ENCODE measurements around the gene CREM.
"Not testable (repeated sequence)": the region's sequence is repeated elsewhere in the genome, so short reads cannot be mapped to it uniquely, and the experiment has no call there.

The CREM gene

DNA sequence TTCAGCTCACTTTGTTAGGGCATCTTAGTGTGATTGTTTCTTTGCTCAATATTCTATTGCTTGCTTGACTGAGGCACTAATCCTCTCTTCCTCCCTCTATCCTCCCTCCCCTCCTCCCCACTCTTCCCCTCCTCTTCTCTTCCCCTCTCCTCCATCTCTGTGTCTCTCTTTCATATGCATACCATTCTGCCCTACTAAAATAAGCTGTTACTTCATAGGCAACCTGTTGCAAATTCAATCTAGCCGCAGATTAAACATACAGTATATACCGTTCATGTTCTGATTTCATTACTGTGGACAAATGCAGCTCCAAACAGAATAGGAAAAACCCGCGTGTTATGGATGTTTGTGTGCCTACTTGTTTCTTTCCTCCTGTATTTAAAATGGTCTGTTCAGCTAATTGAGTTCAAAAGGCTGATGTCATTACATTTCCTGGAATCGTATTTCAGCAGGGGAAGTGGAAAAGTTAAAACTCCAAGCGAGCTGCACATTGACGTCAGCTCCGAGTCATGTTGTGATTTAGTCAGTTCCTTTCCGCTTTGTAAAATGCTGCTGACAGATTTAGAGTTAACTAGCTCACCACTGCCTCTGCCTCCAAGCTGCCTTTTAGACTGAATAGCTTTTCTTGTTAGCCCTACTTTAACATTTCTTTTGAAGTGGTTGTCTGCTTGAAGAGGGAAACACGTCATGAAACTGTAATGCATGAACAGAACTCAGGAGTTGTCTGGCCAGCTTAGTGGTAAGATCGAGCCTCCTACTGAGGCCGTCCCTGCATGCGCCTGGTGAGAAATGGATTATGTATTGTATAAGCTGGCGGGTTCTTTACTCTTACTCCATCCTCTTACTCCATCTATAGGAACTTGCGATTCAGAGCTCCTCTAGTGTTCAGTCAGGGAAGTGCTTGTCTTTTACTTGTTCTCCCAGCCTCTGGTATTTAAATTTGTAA is 69.0 kb downstream of the CREM start:
- peak; percentile 95 for DNase-seq

DNA sequence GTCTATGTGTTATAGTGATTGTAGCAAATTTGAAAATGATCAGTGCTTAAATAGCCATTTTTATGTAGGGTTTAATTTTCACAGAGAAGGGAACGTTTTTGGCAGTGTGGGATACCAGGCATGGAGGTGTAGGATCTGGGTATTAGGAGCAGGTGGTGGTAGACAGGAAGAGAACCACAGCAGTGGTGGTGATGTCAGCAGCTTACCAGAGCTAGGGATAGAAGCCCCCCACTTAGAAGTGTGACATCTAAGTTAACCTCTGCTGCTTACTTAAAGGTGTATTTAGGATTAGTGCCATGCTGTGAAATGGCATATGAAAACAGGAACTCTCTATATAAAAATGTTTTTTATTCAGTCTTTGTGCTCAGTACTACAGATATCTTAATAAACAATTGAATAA is 73.8 kb downstream of the CREM start:
- no peak for DNase-seq

- no peak for DNase-seq
Measured at GRCh38 chr10:35201234-35201633, 74.6 kb downstream of the CREM start.

DNA sequence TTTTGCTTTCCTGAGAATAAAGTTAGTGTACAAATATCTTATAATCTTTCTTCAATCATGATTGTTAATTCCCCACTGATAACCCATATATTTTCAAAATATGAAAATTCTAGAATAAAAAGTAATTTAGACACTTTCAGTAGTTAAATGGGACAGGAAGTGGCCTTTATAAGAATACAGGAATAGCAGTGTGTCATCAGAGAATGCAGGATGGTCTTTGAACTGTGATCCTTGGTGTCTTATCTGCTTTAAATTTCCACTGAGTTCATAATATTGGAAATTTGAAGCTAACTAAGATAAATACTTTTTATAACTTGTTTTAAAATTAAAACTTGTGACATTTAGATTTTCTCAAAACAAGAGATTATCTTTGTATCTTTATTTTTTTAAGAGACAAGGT is 75.4 kb downstream of the CREM start:
- no peak for DNase-seq

GRCh38 chr10:35203745-35204144 is 77.1 kb downstream of the CREM start:
- no peak for DNase-seq

DNA sequence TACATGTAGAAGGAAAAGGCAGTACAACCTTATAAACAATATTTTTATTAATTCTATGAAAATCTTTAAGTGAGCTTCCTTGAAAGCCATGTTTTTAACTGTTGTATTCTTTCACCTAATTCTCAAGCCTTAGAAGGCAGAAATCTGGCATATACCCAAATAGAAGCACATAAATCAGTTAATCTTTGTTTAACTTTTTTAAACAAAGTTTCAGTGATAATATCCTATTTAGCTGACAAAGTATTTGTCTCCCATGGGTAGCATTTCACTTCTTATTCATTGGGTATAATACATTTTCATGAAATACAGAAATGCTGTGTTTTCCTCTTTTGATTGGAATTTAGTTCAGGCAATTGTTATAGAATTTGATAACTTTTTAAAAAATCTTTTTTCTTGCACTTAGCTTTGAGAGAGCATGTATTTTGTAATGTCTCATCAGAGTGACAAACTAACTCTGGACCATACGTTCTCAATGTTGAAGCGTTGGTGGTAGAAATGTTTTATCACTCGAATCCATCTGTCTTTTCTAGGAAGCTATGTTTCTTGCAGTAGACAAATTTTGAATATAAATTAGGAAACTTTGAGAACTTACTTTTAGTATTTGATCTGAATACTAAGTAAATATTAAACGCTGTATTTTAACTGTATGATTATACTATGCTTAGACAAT is 78.1 kb downstream of the CREM start:
- no peak for DNase-seq

- no peak for DNase-seq
Measured at GRCh38 chr10:35206274-35206673, 79.6 kb downstream of the CREM start.

GRCh38 chr10:35208536-35208935 is 81.9 kb downstream of the CREM start:
- peak; percentile 59 for DNase-seq

GRCh38 chr10:35208949-35209613 is 82.4 kb downstream of the CREM start:
- DNase-seq, result no peak

DNA sequence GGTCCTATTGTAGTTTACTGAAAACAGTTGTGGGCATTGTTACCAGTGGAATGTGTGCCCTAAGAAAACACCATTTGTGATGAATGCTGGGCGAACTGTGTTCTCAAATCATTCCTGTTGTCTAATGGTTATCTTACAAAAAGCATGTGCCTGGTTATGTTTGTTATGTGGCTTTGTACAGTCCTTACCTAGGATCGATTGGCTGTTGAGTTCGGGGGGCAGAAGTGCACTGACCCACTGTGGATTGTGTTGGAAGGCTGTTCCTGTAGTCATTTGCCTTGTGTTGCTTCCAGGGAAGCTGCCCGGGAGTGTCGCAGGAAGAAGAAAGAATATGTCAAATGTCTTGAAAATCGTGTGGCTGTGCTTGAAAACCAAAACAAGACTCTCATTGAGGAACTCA is 84.3 kb downstream of the CREM start:
- no peak for DNase-seq

GRCh38 chr10:35211390-35211789 is 84.7 kb downstream of the CREM start:
- no peak for DNase-seq

DNA sequence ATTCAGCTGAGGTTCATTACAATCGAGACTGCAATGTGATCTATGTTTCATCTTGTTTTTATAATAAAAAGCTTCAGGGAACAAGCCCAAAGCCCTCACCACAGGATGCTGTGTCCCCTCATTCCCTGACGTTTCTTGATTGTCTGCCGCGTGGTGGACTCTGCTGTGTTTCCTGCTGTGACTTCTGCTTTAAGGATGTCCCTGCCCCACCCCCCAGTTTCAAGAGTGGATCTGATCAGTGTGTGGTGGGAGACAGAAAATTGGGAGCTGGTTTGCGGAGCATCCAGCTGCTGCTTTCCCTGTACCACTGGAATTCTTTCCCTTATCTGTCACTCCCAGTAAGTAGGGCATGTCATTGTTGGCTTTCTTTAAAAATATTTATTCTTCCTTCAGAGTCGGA is 86.2 kb downstream of the CREM start:
- no peak for DNase-seq

DNA sequence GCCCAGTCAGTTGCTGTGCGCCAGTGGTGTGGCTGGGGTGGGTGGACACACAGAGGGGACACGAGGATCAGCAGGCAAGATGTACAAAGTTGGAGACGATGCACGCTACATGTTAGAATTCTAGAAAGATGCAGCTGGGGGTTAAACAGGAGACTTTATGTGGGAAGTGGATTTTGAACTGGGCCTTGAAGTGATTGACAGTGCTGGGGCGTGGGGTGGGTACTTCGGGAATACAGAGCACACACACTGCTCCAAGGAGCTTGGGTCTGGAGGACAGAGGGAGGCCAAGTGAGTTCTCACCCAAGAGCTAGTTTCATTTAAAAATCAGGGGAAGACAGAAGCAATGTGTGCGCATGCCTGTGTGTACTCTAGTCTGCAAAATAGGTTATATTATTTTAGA is 87.1 kb downstream of the CREM start:
- DNase-seq, result no peak

DNA sequence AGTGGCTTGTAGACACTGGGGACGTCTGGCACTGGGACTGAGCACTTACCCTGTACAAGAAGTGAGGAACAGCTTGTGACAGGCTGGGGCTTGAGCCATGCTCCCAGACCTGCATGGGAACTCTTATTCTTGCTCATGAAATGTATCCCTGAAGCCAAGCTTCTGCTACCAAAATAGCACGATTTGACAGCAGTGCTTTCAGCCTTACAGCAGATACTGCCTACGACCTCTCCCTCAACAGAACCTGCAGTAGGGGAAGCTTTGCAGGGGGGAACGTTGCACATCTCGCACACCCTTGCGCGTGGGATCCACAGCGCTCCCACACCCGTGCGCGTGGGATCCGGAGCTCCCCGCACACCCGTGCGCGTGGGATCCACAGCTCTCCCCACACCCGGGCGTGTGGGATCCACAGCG is 88.0 kb downstream of the CREM start:
- no peak for DNase-seq

- DNase-seq, result no peak
Measured at GRCh38 chr10:35215107-35215506, 88.5 kb downstream of the CREM start.

DNA sequence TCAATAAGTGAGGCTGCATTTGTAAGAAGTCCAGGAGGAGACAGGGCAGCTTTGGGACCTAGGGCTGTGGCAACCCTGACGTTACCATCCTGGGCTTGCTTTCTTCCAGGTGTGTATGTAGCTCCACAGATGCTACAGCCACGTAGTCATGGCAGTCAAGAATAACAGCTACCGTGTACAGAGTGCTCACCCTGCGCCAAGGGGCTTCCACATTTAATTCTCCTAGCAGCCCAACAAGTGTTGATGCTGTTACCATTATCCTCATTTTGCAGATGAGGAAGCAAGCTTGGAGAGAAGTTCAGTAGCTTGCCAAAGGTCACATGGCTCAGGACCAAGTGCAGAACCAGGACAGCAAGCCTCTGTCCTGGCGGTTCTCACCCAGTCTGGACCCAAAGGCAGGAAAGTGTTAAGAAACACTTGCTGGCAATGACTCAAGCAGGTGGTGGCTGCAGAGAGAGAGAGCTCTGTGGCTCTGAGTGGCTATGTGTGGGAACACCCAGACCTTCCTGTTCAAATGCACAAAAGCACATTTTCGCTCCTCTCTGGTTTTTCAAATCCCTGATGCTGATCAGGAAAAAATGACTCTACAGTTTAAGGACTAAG is 89.8 kb downstream of the CREM start:
- DNase-seq, result no peak

- DNase-seq, result not testable (repeated sequence)
Measured at GRCh38 chr10:35216956-35217355, 90.3 kb downstream of the CREM start.

- DNase-seq, result no peak
Measured at GRCh38 chr10:35217455-35217854, 90.8 kb downstream of the CREM start.

DNA sequence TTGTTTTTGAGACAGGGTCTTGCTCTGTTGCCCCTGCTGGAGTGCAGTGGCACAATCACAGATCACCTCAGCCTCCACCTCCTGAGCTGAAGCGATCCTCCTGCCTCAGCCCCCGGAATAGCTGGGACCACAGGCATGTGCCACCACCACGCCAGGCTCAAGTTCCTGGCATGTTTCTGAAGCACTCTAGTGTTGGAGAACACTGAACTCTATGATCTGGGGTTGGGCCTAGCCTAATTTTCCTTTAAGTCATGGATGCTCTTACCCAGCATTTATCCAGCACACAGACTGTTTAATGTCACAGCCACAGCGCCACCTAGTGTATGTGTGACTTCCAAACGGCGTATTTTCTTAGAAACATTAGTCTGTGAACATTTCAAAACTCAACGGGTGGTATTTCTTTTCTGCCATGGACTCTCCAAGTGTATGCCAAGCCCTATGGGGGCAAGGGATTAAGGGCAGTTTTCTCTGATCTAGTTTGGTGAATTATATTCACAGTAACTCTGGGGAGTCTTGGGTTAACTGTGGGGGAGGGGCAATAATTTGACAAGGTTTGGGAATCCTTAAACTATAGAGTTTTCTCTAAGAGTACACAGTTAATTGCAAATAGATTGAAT is 91.8 kb downstream of the CREM start:
- peak; percentile 86 for DNase-seq

GRCh38 chr10:35219292-35219691 is 92.6 kb downstream of the CREM start:
- DNase-seq, result no peak

DNA sequence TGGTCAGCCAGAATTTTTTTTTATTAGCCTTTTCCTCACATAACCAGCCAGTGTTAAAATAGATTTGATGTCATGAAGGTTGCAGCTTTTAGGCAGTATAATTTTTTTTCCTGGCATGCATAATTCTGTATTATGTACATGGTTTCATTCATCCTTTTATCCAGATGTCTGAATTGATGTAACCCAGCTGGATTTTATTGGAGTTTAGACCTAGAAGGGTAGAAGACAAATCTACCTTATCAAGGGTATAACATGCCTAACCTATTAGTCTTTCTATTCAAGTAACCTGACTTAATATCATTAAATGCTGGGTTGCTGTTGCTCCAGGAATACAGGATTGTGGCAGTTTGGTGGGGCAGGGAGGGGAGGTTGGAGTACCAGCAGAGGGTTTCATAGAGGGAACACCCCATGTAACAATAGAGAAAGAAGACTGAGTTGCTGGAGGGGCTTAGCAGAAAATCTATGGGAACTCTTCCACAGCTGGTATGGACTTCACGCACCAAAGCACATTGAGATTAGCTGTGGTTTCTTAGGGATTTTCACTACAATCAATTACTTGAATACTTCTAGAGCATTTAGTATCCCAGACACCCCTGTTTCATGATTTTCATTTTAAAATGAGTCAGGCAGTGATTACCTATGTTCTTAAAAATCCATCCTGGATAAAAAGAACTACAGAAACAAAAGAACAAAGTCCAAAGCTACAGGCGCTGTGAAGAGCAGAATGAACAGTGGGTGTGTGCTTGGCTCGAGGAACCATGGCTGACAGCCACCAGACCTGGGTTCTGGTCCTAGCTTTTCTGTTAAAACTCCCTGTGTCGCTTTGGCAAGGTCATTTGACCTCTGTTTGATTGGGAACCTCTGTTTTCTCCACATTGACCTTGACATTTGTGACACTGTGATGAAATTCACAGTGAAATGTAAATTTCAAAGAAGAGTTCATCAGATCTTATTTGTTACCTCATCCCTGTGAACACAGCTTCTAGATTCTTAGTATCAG is 93.5 kb downstream of the CREM start:
- DNase-seq, result no peak

DNA sequence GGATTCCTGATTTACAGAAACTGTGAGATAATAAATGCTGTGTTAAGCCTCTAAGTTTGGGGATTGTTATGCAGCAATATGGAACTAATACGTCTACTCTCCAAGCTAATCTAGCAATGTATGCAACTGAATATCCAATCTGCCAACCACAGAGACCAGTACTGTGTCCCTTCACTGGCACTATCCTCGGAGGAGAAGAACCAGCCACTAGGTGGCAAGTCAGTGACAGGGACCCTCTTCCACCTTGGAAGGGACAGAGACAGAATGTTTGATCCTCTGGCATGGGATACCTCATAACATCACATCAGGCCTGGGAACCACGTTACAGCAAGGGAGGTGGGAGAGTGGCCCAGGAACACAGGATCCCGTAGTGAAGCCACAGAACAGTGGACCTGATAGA is 96.4 kb downstream of the CREM start:
- no peak for DNase-seq

Measured in CD4-positive, alpha-beta T cell treated with Interleukin-21 for 1 hour (primary cell).